ENCODE measurements around the gene RFC2. TPM values are rescaled to one million over a fixed set of nuclear protein-coding genes. Genes with fewer than 3 reads are reported as not detected.
A peak's percentile ranks its signal among the peaks of the same experiment; 100 is the strongest.
"Not testable (repeated sequence)": the region's sequence is repeated elsewhere in the genome, so short reads cannot be mapped to it uniquely, and the experiment has no call there.

RFC2 gene
- total RNA-seq, 1 donor from 2014 or later: 17.6 TPM

- DNase-seq: no peak
Measured at GRCh38 chr7:74282748-74283459, 28.7 kb upstream of the RFC2 start.

GRCh38 chr7:74280985-74281384 lies 26.8 kb upstream of the RFC2 start:
- DNase-seq: no peak

GRCh38 chr7:74277636-74278035 lies 23.4 kb upstream of the RFC2 start:
- no peak for DNase-seq

GRCh38 chr7:74275401-74275881 lies 21.2 kb upstream of the RFC2 start:
- DNase-seq: no peak

GRCh38 chr7:74272305-74273038 lies 18.3 kb upstream of the RFC2 start:
- DNase-seq: peak; percentile 58

GRCh38 chr7:74271742-74272141 lies 17.5 kb upstream of the RFC2 start:
- DNase-seq: no peak

GRCh38 chr7:74269757-74270277 lies 15.6 kb upstream of the RFC2 start:
- peak; percentile 92 for DNase-seq

- no peak for DNase-seq
Measured at GRCh38 chr7:74267756-74268565, 13.8 kb upstream of the RFC2 start.

- no peak for DNase-seq
Measured at GRCh38 chr7:74266191-74266963, 12.2 kb upstream of the RFC2 start.

GRCh38 chr7:74263399-74264120 lies 9.4 kb upstream of the RFC2 start:
- DNase-seq: no peak

- DNase-seq: peak; percentile 88
Measured at GRCh38 chr7:74262639-74263398, 8.6 kb upstream of the RFC2 start.

- peak; percentile 29 for DNase-seq
Measured at GRCh38 chr7:74258639-74259038, 4.4 kb upstream of the RFC2 start.

- no peak for DNase-seq
Measured at GRCh38 chr7:74256491-74257408, 2.6 kb upstream of the RFC2 start.

GRCh38 chr7:74255461-74255860 lies 1.3 kb upstream of the RFC2 start:
- DNase-seq: not testable (repeated sequence)

- no peak for DNase-seq
Measured at GRCh38 chr7:74254858-74255379, 720 bp upstream of the RFC2 start.

- no peak for DNase-seq
Measured at GRCh38 chr7:74253835-74254128, 417 bp downstream of the RFC2 start.

GRCh38 chr7:74253331-74253730 lies 868 bp downstream of the RFC2 start:
- no peak for DNase-seq

GRCh38 chr7:74252893-74253292 lies 1.3 kb downstream of the RFC2 start:
- DNase-seq: peak; percentile 38

GRCh38 chr7:74249058-74249457 lies 5.1 kb downstream of the RFC2 start:
- DNase-seq: not testable (repeated sequence)
